Glutamatergic neuron (in vitro differentiated cells): ENCODE measurements around the gene RUSC2. TPM values are rescaled to one million over a fixed set of nuclear protein-coding genes. Genes with fewer than 3 reads are reported as not detected.
"Not testable (repeated sequence)": the region's sequence is repeated elsewhere in the genome, so short reads cannot be mapped to it uniquely, and the experiment has no call there.

Experiments used
- DNase-seq: peaks from one replicate; pipeline ENCODE4 v3.0.0; 2022
- H3K27ac Mint-ChIP-seq: one replicate; pipeline ENCODE4 v1.8.0; 2020; ENCODE audit warnings: mild to moderate bottlenecking, mixed read lengths, inconsistent platforms; ENCODE audit not compliant: unreplicated experiment
- H3K27me3 Mint-ChIP-seq: one replicate; pipeline ENCODE4 v1.8.0; 2020; ENCODE audit warnings: mild to moderate bottlenecking, moderate library complexity, mixed read lengths, inconsistent platforms; ENCODE audit not compliant: unreplicated experiment
- H3K36me3 Mint-ChIP-seq: one replicate; pipeline ENCODE4 v1.8.0; 2020; ENCODE audit warnings: mild to moderate bottlenecking, mixed read lengths, inconsistent platforms; ENCODE audit not compliant: unreplicated experiment
- H3K4me1 Mint-ChIP-seq: one replicate; pipeline ENCODE4 v1.8.0; 2020; ENCODE audit warnings: mild to moderate bottlenecking, low read depth, mixed read lengths, inconsistent platforms; ENCODE audit not compliant: unreplicated experiment
- H3K4me3 Mint-ChIP-seq: one replicate; pipeline ENCODE4 v1.8.0; 2020; ENCODE audit warnings: mild to moderate bottlenecking, mixed read lengths, inconsistent platforms; ENCODE audit not compliant: unreplicated experiment
- H3K9me3 Mint-ChIP-seq: one replicate; pipeline ENCODE4 v1.8.0; 2020; ENCODE audit warnings: mild to moderate bottlenecking, moderate library complexity, mixed read lengths, inconsistent platforms; ENCODE audit not compliant: unreplicated experiment
- total RNA-seq: library from RNA; stranded (reverse); fragmentation: NEBNext Ultra II Directional; extraction: Animal tissue kit (Norgen Biotek cat#: 25700); gene quantifications from one replicate; pipeline ENCODE4 v1.2.1, GENCODE V29; 2021; ENCODE audit not compliant: unreplicated experiment
- TF ChIP-seq, protein P1 (sequence below): fragments of 200-600 bp; sonication (generic); IDR thresholded peaks from one replicate; pipeline ENCODE4 v1.5.0; 2021; ENCODE audit not compliant: partially characterized antibody, unreplicated experiment

RUSC2 gene
- total RNA-seq, 1 donor from 2014 or later: 84.4 TPM

DNA sequence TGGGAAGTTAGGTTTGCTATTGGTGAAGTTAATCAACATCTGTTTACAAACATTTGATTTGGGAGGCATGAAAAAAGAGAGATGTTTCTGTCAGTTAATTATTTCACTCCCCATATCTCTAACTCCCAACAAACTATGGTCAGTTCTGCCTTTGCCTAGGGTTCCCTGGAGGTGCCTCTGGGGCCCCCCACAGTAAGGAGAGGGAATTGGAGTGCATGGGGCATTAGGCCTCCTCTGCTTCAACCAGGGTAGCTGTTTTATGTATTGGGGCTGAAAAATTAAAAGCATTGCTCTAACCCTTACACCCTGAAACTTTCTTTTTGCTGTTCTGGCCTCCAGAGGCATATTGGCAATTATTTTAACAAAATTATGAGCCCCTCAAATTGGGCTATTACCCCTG lies 32.3 kb downstream of the RUSC2 start:
- H3K9me3 Mint-ChIP-seq: no peaks in the 10 kb centered on the region
- H3K36me3 Mint-ChIP-seq: no peaks in the 10 kb centered on the region
- peaks cover 13% of the 10 kb centered on the region for H3K4me1 Mint-ChIP-seq
- H3K27ac Mint-ChIP-seq: no peak overlapping the region
- peaks cover 2% of the 10 kb centered on the region for H3K27me3 Mint-ChIP-seq
- H3K4me3 Mint-ChIP-seq: no peak overlapping the region
- TF ChIP-seq, protein P1, sequence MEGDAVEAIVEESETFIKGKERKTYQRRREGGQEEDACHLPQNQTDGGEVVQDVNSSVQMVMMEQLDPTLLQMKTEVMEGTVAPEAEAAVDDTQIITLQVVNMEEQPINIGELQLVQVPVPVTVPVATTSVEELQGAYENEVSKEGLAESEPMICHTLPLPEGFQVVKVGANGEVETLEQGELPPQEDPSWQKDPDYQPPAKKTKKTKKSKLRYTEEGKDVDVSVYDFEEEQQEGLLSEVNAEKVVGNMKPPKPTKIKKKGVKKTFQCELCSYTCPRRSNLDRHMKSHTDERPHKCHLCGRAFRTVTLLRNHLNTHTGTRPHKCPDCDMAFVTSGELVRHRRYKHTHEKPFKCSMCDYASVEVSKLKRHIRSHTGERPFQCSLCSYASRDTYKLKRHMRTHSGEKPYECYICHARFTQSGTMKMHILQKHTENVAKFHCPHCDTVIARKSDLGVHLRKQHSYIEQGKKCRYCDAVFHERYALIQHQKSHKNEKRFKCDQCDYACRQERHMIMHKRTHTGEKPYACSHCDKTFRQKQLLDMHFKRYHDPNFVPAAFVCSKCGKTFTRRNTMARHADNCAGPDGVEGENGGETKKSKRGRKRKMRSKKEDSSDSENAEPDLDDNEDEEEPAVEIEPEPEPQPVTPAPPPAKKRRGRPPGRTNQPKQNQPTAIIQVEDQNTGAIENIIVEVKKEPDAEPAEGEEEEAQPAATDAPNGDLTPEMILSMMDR: no peak
- no peak for DNase-seq

DNA sequence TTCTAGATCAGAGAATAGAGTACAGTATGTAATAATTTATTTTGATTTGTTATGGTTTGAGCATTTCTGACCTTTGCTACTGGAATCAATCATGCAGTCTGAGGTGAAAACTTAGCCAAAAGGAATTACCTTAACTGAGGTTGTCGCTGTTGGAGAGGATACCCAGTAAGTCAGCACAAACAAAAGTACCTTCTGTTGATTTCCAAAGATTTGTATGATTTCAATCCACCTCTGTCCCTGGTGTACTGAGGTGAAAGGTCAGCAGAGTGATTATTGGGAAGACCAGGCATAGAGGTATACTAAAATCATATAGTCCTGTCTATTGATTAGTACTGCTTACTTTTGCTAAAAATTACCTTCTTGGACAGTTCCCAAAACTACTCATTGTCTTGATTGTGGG lies 32.8 kb downstream of the RUSC2 start:
- Mint-ChIP-seq H3K9me3 (no peaks in the 10 kb centered on the region), H3K36me3 (no peaks in the 10 kb centered on the region), H3K4me3 (no peak overlapping the region), H3K27me3 (peaks cover 2% of the 10 kb centered on the region), H3K27ac (no peak overlapping the region), H3K4me1 (peaks cover 13% of the 10 kb centered on the region)
- DNase-seq: no peak
- TF ChIP-seq, protein P1: no peak

DNA sequence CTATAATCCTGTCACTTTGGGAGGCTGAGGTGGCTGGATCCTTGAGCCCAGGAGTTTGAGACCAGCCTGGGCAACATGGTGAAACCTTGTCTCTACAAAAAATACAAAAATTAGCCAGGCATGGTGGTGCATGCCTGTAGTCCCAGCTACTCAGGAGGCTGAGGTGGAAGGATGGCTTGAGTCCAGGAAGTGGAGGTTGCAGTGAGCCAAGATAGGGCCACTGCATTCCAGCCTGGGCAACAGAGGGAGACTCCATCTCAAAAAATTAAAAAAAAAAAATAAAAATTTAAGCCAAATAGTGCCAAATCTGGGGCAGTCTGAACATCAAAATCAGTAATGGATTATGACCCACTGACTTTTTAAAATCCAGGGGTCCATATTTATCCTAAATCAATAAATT lies 33.6 kb downstream of the RUSC2 start:
- H3K4me3 Mint-ChIP-seq: not testable (repeated sequence)

DNA sequence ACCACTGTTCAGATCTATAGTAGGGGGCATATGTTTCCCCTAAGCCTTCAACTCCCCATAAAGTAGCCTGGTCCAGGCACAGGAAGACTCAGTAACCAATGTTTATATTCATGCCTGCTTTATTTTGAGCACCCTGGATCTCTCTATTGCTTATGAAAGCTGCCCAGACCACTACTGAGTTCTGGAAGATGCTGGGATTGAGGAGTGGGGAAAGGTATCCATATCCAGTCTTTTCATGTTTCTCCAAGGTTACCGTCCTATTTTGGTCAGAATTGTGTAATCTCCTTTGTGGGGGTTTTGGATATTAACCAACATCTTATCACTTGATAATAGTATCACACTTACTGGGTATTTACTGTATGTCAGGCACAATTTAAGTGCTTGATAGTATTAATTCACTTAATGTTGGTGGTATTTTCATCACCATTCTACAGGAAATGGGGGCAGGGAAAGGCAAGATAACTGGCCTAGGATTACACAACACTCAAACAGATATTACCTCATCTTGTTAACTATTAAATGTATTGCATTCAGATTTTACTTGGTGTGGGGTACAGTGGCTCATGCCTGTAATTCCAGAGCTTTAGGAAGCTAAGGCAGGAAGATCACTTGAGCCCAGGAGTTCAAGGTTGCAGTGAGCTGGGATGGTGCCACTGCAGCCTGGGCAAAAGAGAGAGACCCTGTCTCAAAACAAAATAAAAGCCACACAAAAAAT lies 36.3 kb downstream of the RUSC2 start:
- DNase-seq: no peak
- Mint-ChIP-seq H3K36me3 (no peaks in the 10 kb centered on the region), H3K27me3 (no peaks in the 10 kb centered on the region), H3K9me3 (no peaks in the 10 kb centered on the region), H3K4me3 (no peak overlapping the region), H3K27ac (no peak overlapping the region), H3K4me1 (no peaks in the 10 kb centered on the region)
- TF ChIP-seq, protein P1: no peak

More for the DNA sequence above, 33.6 kb downstream of the RUSC2 start:
- not testable (repeated sequence) for H3K36me3 Mint-ChIP-seq, DNase-seq, H3K27ac Mint-ChIP-seq, H3K9me3 Mint-ChIP-seq, H3K27me3 Mint-ChIP-seq
- peaks cover 13% of the 10 kb centered on the region for H3K4me1 Mint-ChIP-seq

DNA sequence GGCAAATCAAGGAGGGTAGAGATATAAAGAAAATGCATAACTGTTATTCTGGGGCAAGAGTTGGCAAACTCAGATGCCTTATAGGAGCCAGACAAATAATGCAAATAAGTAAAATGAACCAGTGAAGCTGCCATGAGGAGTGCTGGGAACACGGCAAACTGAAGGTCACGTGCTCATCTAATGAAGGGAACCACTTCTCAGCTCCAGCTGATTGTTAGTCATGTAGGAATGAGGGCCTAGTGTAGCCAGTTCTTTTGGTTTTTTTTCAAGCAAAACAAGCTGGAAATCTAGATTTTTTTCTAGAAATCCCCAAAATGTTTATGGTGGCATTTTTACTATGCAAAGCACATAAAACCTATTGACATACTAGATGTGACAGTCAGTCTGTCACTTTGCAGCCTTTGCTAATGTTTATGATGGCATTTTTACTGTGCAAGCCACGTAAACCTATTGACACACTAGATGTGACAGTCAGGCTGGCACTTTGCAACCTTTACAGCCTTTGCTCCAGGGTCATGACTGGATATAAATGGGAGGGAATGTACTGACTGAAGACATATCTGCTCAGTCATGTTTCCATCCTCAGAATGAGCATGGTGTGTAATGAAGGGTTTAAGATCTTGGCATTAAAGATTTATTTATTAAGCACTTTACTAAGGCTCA lies 39.4 kb downstream of the RUSC2 start:
- H3K9me3 Mint-ChIP-seq: no peaks in the 10 kb centered on the region
- no peaks in the 10 kb centered on the region for H3K27me3 Mint-ChIP-seq
- no peak overlapping the region for H3K4me3 Mint-ChIP-seq
- H3K36me3 Mint-ChIP-seq: no peaks in the 10 kb centered on the region
- no peak for DNase-seq
- H3K27ac Mint-ChIP-seq: no peak overlapping the region
- TF ChIP-seq, protein P1: no peak
- H3K4me1 Mint-ChIP-seq: no peaks in the 10 kb centered on the region
